ENCODE measurements around the gene ZSCAN20.

DNA sequence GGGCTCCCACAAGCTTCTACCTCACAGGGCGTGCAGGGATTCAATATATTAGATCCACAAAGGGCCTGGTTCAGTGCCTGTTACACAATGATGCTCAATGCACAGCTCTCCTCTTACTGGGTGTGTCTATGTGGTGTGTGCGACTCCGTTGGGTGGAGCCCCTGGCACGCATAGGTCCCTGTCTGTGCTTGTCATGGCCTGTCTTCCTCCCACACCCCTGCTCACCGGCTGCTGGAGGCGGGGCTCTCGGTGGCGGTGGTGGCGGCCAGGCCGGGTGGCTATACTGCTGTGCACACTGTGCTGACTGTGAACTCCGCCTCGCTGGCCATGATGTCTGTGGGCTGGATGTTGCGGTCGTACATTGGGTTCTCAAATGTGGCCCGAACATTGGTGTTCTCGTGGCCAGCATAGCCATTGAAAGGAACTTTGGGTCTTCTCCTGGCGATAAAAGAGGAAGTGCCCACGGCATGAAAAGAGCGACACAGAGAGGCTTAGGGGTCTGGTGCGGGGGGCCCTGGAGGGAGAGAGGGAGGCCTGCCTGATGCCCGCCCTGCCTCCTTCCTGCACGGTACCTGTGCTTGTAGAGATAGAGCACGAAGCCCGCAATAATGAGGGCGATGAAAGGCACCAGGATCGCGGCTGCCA is 46.9 kb downstream of the ZSCAN20 start:
- no peak for TF ChIP-seq YY1 (IDR thresholded peaks at IDR 0.05; ENCODE audit: insufficient read depth, insufficient read length)
- no peak for TF ChIP-seq SUZ12 (IDR thresholded peaks at IDR 0.05; ENCODE audit: extremely low read depth, insufficient read depth, insufficient read length)
- no peak for TF ChIP-seq ZNF274 (IDR thresholded peaks at IDR 0.05; ENCODE audit: low read depth, low read length)

Measured in NT2/D1 (cell line).